ENCODE data around the gene ZNF280B. TPM values are rescaled to one million over a fixed set of nuclear protein-coding genes. Genes with fewer than 3 reads are reported as not detected.

ZNF280B gene
- total RNA-seq, 1 experiment from 2014 or later = 5.5 TPM

DNA sequence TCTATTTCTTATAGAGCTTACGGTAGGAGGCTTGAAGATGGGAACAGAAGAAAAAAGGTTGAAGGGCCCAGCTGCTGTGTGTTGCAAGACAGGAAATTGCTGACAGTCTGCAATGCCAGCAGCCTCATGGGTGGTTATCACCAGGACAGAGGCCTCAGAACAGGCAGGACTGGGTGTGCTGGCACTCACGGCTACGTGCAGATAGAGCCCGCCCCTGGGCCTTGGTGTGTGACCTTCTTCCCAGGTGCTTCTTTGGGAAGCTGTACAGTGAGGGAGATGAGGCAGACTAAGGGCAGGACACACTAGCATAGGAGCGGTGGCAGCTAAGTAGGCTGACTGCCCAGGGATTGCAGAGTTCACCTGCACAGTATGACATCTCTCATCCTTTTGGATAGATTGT lies 37.9 kb upstream of the ZNF280B start:
- Histone ChIP-seq H3K4me3 (replicated peaks in 1 of 2; ENCODE audit: low read depth in 1 of 2, low read length in 2 of 2) (no peak overlapping the region), H3K27me3 (ENCODE audit: insufficient read depth, low read length) (no peaks in the 10 kb centered on the region), H2AFZ (ENCODE audit: low read depth, low read length, poor library complexity, severe bottlenecking) (no peak overlapping the region), H3K79me2 (ENCODE audit: insufficient read depth, low read length) (no peaks in the 10 kb centered on the region), H3K36me3 (ENCODE audit: control insufficient read depth in 1 of 2, insufficient read depth in 2 of 2, low read length in 2 of 2) (peaks cover 5 to 6% of the 10 kb centered on the region in 2 experiments; a peak in 1 of 4 replicates), H3K9me3 (ENCODE audit: control insufficient read depth in 1 of 2, insufficient read depth in 1 of 2, low read depth in 1 of 2, low read length in 2 of 2) (no peaks in the 10 kb centered on the region), H3K9me2 (ENCODE audit: insufficient read depth) (no peaks in the 10 kb centered on the region), H4K20me1 (ENCODE audit: insufficient read depth) (no peaks in the 10 kb centered on the region), H3K4me1 (ENCODE audit: control insufficient read depth in 1 of 2, insufficient read depth in 2 of 2, low read length in 2 of 2) (no peaks in the 10 kb centered on the region), H3K27ac (ENCODE audit: low read depth, low read length) (no peak overlapping the region), H3K9ac (ENCODE audit: low read length) (no peak overlapping the region), H3K4me2 (ENCODE audit: low read length) (no peak overlapping the region)
- ATAC-seq = no peak
- intact Hi-C loops (cut with micrococcal nuclease) = no loop called here
- BruUV-seq (replicated peaks) = no TSS peak
- DNase-seq (ENCODE audit: low read depth, low spot score) = no peak
- POLR2A ChIA-PET = no interaction called here
- CTCF ChIA-PET = no interaction called here
- RAD21 ChIA-PET (ENCODE audit: low non-redundant PET in 1 of 2, low total read pairs in 2 of 2, uncharacterized antibody in 2 of 2, unreplicated experiment in 2 of 2) = no interaction called here
- TF ChIP-seq CEBPB (IDR thresholded peaks at IDR 0.05; ENCODE audit: low read depth) = no peak
- no peak for TF ChIP-seq RAD21 (IDR thresholded peaks at IDR 0.05; ENCODE audit: low read depth)
- no peak for TF ChIP-seq POLR2AphosphoS5 (IDR thresholded peaks at IDR 0.05; ENCODE audit: low read depth, low read length)
- TF ChIP-seq, protein P1, sequence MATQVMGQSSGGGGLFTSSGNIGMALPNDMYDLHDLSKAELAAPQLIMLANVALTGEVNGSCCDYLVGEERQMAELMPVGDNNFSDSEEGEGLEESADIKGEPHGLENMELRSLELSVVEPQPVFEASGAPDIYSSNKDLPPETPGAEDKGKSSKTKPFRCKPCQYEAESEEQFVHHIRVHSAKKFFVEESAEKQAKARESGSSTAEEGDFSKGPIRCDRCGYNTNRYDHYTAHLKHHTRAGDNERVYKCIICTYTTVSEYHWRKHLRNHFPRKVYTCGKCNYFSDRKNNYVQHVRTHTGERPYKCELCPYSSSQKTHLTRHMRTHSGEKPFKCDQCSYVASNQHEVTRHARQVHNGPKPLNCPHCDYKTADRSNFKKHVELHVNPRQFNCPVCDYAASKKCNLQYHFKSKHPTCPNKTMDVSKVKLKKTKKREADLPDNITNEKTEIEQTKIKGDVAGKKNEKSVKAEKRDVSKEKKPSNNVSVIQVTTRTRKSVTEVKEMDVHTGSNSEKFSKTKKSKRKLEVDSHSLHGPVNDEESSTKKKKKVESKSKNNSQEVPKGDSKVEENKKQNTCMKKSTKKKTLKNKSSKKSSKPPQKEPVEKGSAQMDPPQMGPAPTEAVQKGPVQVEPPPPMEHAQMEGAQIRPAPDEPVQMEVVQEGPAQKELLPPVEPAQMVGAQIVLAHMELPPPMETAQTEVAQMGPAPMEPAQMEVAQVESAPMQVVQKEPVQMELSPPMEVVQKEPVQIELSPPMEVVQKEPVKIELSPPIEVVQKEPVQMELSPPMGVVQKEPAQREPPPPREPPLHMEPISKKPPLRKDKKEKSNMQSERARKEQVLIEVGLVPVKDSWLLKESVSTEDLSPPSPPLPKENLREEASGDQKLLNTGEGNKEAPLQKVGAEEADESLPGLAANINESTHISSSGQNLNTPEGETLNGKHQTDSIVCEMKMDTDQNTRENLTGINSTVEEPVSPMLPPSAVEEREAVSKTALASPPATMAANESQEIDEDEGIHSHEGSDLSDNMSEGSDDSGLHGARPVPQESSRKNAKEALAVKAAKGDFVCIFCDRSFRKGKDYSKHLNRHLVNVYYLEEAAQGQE (IDR thresholded peaks at IDR 0.05; ENCODE audit: low read depth) = no peak
- TF ChIP-seq, protein P2, sequence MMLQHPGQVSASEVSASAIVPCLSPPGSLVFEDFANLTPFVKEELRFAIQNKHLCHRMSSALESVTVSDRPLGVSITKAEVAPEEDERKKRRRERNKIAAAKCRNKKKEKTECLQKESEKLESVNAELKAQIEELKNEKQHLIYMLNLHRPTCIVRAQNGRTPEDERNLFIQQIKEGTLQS (IDR thresholded peaks at IDR 0.05) = no peak
- no peak for TF ChIP-seq SP1 (IDR thresholded peaks at IDR 0.05; ENCODE audit: low read depth)
- TF ChIP-seq ZFX (IDR thresholded peaks at IDR 0.05) = no peak
- TF ChIP-seq, protein P3, sequence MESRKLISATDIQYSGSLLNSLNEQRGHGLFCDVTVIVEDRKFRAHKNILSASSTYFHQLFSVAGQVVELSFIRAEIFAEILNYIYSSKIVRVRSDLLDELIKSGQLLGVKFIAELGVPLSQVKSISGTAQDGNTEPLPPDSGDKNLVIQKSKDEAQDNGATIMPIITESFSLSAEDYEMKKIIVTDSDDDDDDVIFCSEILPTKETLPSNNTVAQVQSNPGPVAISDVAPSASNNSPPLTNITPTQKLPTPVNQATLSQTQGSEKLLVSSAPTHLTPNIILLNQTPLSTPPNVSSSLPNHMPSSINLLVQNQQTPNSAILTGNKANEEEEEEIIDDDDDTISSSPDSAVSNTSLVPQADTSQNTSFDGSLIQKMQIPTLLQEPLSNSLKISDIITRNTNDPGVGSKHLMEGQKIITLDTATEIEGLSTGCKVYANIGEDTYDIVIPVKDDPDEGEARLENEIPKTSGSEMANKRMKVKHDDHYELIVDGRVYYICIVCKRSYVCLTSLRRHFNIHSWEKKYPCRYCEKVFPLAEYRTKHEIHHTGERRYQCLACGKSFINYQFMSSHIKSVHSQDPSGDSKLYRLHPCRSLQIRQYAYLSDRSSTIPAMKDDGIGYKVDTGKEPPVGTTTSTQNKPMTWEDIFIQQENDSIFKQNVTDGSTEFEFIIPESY (IDR thresholded peaks at IDR 0.05; ENCODE audit: extremely low read depth, insufficient replicate concordance, low read length) = no peak
- TF ChIP-seq YY1 (IDR thresholded peaks at IDR 0.05; ENCODE audit: extremely low read depth, insufficient replicate concordance, low read depth, low read length) = no peak
- TF ChIP-seq EZH2 (IDR thresholded peaks at IDR 0.05) = no peak
- no peak for TF ChIP-seq SRF (IDR thresholded peaks at IDR 0.05; ENCODE audit: low read depth)

All from HCT116 (cell line).